K562 (cell line): ENCODE results near the gene ABCB10. TPM values are rescaled to one million over a fixed set of nuclear protein-coding genes. Genes with fewer than 3 reads are reported as not detected.

ENCODE experiments used
- ATAC-seq: fragments of 200-7000 bp; cut with Tn5 transposase; 3 replicates; pipeline ENCODE4 v1.9.1; 2020; ENCODE audit warnings: moderate library complexity
- BruUV-seq: library from RNA; stranded (reverse); fragments of 400-500 nt; replicated peaks from 2 replicates; lab custom pipeline; 2021; lab: Mats Ljungman, UMichigan
- CTCF ChIA-PET: fragments of 300-600 bp; formaldehyde crosslinking; extraction: SDS; loops from one replicate; lab custom pipeline; 2021; ENCODE audit warnings: low intra/inter-chr PET ratio; lab: Yijun Ruan, JAX
- POLR2A ChIA-PET: fragments of 300-600, 350-650 bp; sonication (Branson Sonifier 250); formaldehyde crosslinking; extraction: SDS; loops from one replicate; lab custom pipeline; 2021; ENCODE audit warnings: antibody characterized with exemption, inconsistent platforms; lab: Yijun Ruan, JAX
- DNase-seq, 4 experiments: peaks; one replicate each; pipeline versions ENCODE4 v3.0.0 to v3.0.0-alpha.2; 2011 to 2018; ENCODE audit warnings: low spot score in 3 of 4, mixed read lengths in 3 of 4; ENCODE audit errors: extremely low read depth in 1 of 4
- FAIRE-seq: peaks from 2 replicates; lab custom pipeline; 2011; peaks lifted over from hg19 to GRCh38; lab: Jason Lieb, UNC
- H2AFZ ChIP-seq: 2 replicates; pipeline ENCODE4 v1.6.0; 2011; ENCODE audit warnings: low read depth, low read length, control low read depth, inconsistent platforms
- H3K27ac ChIP-seq: fragments of 200-600 bp; 3 replicates; pipeline ENCODE4 v1.8.0; 2011; ENCODE audit warnings: low read depth, mild to moderate bottlenecking, control low read depth, inconsistent platforms, low read length, moderate library complexity, mixed read lengths; ENCODE audit errors: extremely low read depth
- H3K27me3 ChIP-seq, 2 experiments: fragments of 300-600 bp in 1 of 2; 2 replicates in 1 of 2; 3 replicates in 1 of 2; pipeline versions ENCODE4 v1.6.0 to v1.8.0; 2011; ENCODE audit warnings: inconsistent platforms in 2 of 2, low read length in 2 of 2, mild to moderate bottlenecking in 1 of 2, mixed read lengths in 1 of 2, moderate library complexity in 1 of 2; ENCODE audit not compliant: control insufficient read depth in 2 of 2, insufficient read depth in 2 of 2
- H3K36me3 ChIP-seq: fragments of 300-600 bp; 3 replicates; pipeline ENCODE4 v1.8.0; 2011; ENCODE audit warnings: mild to moderate bottlenecking, low read length, inconsistent platforms; ENCODE audit not compliant: control insufficient read depth, insufficient read depth
- H3K4me1 ChIP-seq, 2 experiments: fragments of 200-600 bp in 1 of 2; replicated peaks in 1 of 2; 2 replicates in 1 of 2; 3 replicates in 1 of 2; pipeline versions ENCODE4 v1.5.1 to v1.8.0; 2011; ENCODE audit warnings: inconsistent platforms in 2 of 2, low read length in 2 of 2, mild to moderate bottlenecking in 1 of 2, mixed read lengths in 1 of 2, moderate library complexity in 1 of 2; ENCODE audit not compliant: control insufficient read depth in 2 of 2, insufficient read depth in 2 of 2
- H3K4me2 ChIP-seq: 2 replicates; pipeline ENCODE4 v1.6.1; 2011; ENCODE audit warnings: low read length, control low read depth, inconsistent platforms, mixed read lengths; ENCODE audit not compliant: insufficient read depth
- H3K4me3 ChIP-seq: fragments of 200-600 bp; sonication (generic), shearing (Covaris generic); 2 replicates; pipeline ENCODE4 v1.5.1; 2016; ENCODE audit warnings: control low read depth, inconsistent platforms
- H3K79me2 ChIP-seq: fragments of 200-600 bp; 3 replicates; pipeline ENCODE4 v1.8.0; 2011; ENCODE audit warnings: low read length, inconsistent platforms; ENCODE audit not compliant: control insufficient read depth, insufficient read depth
- H3K9ac ChIP-seq, 2 experiments: 2 replicates each; pipeline versions ENCODE4 v1.6.0 to v1.6.1; 2011; ENCODE audit warnings: low read depth in 2 of 2, low read length in 2 of 2, control low read depth in 1 of 2, inconsistent platforms in 1 of 2, mild to moderate bottlenecking in 1 of 2, mixed read lengths in 1 of 2; ENCODE audit not compliant: insufficient read depth in 1 of 2
- H3K9me1 ChIP-seq: one replicate; pipeline ENCODE4 v1.6.0; 2011; ENCODE audit warnings: inconsistent platforms, mild to moderate bottlenecking, low read length, moderate library complexity; ENCODE audit not compliant: control insufficient read depth, insufficient read depth
- H3K9me3 ChIP-seq: replicated peaks from 2 replicates; pipeline ENCODE4 v1.5.1; 2011; ENCODE audit warnings: low read depth, low read length, inconsistent platforms; ENCODE audit not compliant: control insufficient read depth, insufficient read depth
- H4K20me1 ChIP-seq: replicated peaks from 2 replicates; pipeline ENCODE4 v1.6.1; 2011; ENCODE audit warnings: low read length, inconsistent platforms, mixed read lengths; ENCODE audit not compliant: control insufficient read depth, insufficient read depth
- ADNP ChIP-seq: fragments of 200-800 bp; sonication (Bioruptor generic); IDR thresholded peaks from 2 replicates; pipeline ENCODE4 v1.6.1; 2016; ENCODE audit warnings: missing genetic modification characterization, missing compliant biosample characterization
- CXXC5 ChIP-seq: fragments of 250-450 bp; sonication (Bioruptor Pico); IDR thresholded peaks from 2 replicates; pipeline ENCODE4 v1.8.0; 2022; ENCODE audit warnings: inconsistent platforms, mild to moderate bottlenecking, moderate library complexity
- ETV6 ChIP-seq, 3 experiments: fragments of 150-350 bp in 1 of 3; sonication (generic) in 1 of 3; formaldehyde crosslinking in 1 of 3; IDR thresholded peaks; 2 replicates each; pipeline versions ENCODE4 v1.6.1 to v1.8.0; 2014 to 2022; ENCODE audit warnings: borderline replicate concordance in 2 of 3, low read depth in 2 of 3, antibody characterized with exemption in 1 of 3, low read length in 1 of 3, mild to moderate bottlenecking in 1 of 3, missing genetic modification reagents in 1 of 3
- HIVEP1 ChIP-seq: fragments of 250-450 bp; sonication (Bioruptor Pico); IDR thresholded peaks from 2 replicates; pipeline ENCODE4 v1.4.0; 2020; ENCODE audit warnings: mild to moderate bottlenecking
- KDM2B ChIP-seq: fragments of 250-450 bp; sonication (Bioruptor Pico); IDR thresholded peaks from 2 replicates; pipeline ENCODE4 v1.8.0; 2021; ENCODE audit warnings: mild to moderate bottlenecking, moderate library complexity
- NFE2 ChIP-seq: IDR thresholded peaks from 2 replicates; pipeline ENCODE4 v1.6.1; 2014; ENCODE audit warnings: antibody characterized with exemption, low read depth
- OTX1 ChIP-seq: fragments of 450-650 bp; formaldehyde crosslinking; IDR thresholded peaks from 2 replicates; pipeline ENCODE4 v1.4.0; 2022; ENCODE audit warnings: mild to moderate bottlenecking
- RCOR1 ChIP-seq, 2 experiments: IDR thresholded peaks; 2 replicates each; pipeline ENCODE4 v1.6.1; 2012; ENCODE audit warnings: low read depth in 2 of 2, low read length in 2 of 2, borderline replicate concordance in 1 of 2, improper control_type of control experiment in 1 of 2
- SNIP1 ChIP-seq: fragments of 450-650 bp; IDR thresholded peaks from 2 replicates; pipeline ENCODE4 v1.7.1; 2017; ENCODE audit warnings: low read depth, mild to moderate bottlenecking
- TAF15 ChIP-seq: fragments of 200-400 bp; formaldehyde crosslinking; IDR thresholded peaks from 2 replicates; pipeline ENCODE4 v1.6.1; 2017; ENCODE audit warnings: mild to moderate bottlenecking, low read depth, low read length, moderate library complexity
- TCF7 ChIP-seq: sonication (generic); IDR thresholded peaks from 2 replicates; pipeline ENCODE4 v1.6.1; 2016; ENCODE audit warnings: antibody characterized with exemption, borderline replicate concordance
- XRCC5 ChIP-seq: fragments of 200-400 bp; formaldehyde crosslinking; IDR thresholded peaks from 2 replicates; pipeline ENCODE4 v1.6.1; 2017; ENCODE audit warnings: low read depth, mild to moderate bottlenecking, low read length
- ZNF23 ChIP-seq: fragments of 250-450 bp; sonication (Bioruptor Pico); IDR thresholded peaks from 2 replicates; pipeline ENCODE4 v1.4.0; 2020; ENCODE audit warnings: mild to moderate bottlenecking
- WGBS: fragments of 100-300 bp; shearing (Covaris generic); methylation state at CpG from one replicate; pipeline ENCODE4 v1.1.6; 2016; ENCODE audit warnings: low coverage, mixed read lengths; ENCODE audit not compliant: insufficient coverage; ENCODE audit errors: missing lambda C conversion rate; 5-methylcytosine and 5-hydroxymethylcytosine counted together
- in situ Hi-C: fragments of 300-500 bp; cut with MboI; formaldehyde crosslinking; loops from 4 replicates; pipeline ENCODE4 v1.15.0; 2018; ENCODE audit warnings: inconsistent platforms, mixed read lengths
- intact Hi-C: fragments of 100-400 bp; cut with micrococcal nuclease; formaldehyde crosslinking; loops from 2 replicates; pipeline ENCODE4 v1.14.2; 2022
- polyA plus RNA-seq, 8 experiments: library from polyadenylated mRNA; depleted of rRNA in 4 of 8; stranded (reverse) in 5 of 8; unstranded in 3 of 8; fragments of >200 nt; fragmentation: Nextera tagmentation in 2 of 8; fragmentation: Illumina TruSeq in 1 of 8; extraction: Ambion mirVana in 2 of 8; extraction: Trizol in 1 of 8; gene quantifications; 2 replicates each; pipeline versions ENCODE4 v1.2.1 to v1.2.3, GENCODE V29; 2011 to 2014; ENCODE audit warnings: inconsistent platforms in 1 of 8, missing spikeins in 1 of 8
- total RNA-seq, 7 experiments: library from RNA; depleted of rRNA in 6 of 7; stranded (reverse); fragments of >200 nt in 6 of 7; fragmentation: Illumina TruSeq in 2 of 7; extraction: Trizol in 2 of 7; gene quantifications; 2 replicates each; pipeline versions ENCODE4 v1.2.1 to v1.2.3, GENCODE V29; 2011 to 2021; ENCODE audit warnings: low replicate concordance in 1 of 7
- TF ChIP-seq, protein P1 (sequence below): fragments of 250-450 bp; sonication (Bioruptor Pico); IDR thresholded peaks from 2 replicates; pipeline ENCODE4 v1.4.0; 2020; ENCODE audit warnings: mild to moderate bottlenecking
- TF ChIP-seq, protein P2 (sequence below): sonication (generic); formaldehyde crosslinking; IDR thresholded peaks from 2 replicates; pipeline ENCODE4 v1.8.0; 2022; ENCODE audit warnings: mild to moderate bottlenecking, missing genetic modification reagents

Gene ABCB10
- total and polyA plus RNA-seq, 9 of the 15 experiments (the other 6 are each of a cell fraction or from before 2014, with no cell fraction given): 12.4 to 54.8 (median 36.4) TPM

DNA sequence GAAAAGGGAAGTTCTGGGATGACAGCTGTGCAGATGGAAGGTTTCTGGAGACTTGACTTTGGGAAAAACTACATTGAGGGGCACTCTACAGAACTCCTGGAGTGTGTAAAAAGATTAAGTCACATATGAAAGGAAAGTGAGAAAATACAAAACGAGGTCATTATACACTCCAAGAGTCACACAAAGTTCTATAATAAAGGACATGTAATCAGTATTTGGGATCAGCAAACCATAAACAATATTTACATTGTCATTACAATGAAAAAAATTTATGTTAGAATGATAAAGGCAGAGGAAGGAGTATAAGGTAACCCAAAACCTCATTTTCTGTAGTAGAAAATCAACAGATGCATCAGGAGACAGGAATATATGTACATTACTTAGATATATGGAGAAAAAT is 73.2 kb downstream of the ABCB10 start (continued):
- no peak for TF ChIP-seq TAF15
- TF ChIP-seq NFE2: no peak
- no peak for TF ChIP-seq OTX1
- no peak for TF ChIP-seq CXXC5
- TF ChIP-seq XRCC5: no peak

DNA sequence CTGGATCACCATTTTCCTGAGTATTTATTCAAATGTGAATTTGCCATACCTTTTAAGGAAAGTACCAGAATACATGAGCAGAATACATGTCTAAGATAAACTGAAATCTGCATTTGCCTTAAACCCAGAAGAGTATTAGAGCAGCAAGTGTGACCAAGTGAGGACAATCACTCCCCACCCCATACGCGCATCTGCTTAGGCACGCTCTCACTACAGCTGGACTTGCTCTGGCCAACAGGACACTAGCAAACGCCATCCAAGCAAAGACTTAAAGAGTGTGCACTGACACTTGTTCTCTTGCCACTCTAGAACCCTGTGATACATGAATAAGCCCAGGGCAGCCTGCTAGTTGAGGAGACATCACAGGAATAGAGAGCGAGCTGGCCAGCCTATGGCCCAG is 76.0 kb downstream of the ABCB10 start:
- in situ Hi-C loops: loop anchor here (5.0 kb wide), 1 partner anchor 220 kb away; no protein-coding TSS in a partner anchor
- TF ChIP-seq, protein P1, sequence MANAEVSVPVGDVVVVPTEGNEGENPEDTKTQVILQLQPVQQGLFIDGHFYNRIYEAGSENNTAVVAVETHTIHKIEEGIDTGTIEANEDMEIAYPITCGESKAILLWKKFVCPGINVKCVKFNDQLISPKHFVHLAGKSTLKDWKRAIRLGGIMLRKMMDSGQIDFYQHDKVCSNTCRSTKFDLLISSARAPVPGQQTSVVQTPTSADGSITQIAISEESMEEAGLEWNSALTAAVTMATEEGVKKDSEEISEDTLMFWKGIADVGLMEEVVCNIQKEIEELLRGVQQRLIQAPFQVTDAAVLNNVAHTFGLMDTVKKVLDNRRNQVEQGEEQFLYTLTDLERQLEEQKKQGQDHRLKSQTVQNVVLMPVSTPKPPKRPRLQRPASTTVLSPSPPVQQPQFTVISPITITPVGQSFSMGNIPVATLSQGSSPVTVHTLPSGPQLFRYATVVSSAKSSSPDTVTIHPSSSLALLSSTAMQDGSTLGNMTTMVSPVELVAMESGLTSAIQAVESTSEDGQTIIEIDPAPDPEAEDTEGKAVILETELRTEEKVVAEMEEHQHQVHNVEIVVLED (CRISPR knock-in tag): no peak
- TF ChIP-seq ADNP (tag): no peak
- TF ChIP-seq HIVEP1 (CRISPR knock-in tag): no peak
- TF ChIP-seq ETV6 (IDR thresholded peaks at IDR 0.05; ENCODE audit: borderline replicate concordance in 1 of 2, low read depth in 2 of 2, low read length in 1 of 2): no peak
- no peak for TF ChIP-seq ETV6 (CRISPR knock-in tag; IDR thresholded peaks at IDR 0.05; ENCODE audit: borderline replicate concordance)
- TF ChIP-seq SNIP1: no peak
- TF ChIP-seq TCF7: no peak
- TF ChIP-seq, protein P2, sequence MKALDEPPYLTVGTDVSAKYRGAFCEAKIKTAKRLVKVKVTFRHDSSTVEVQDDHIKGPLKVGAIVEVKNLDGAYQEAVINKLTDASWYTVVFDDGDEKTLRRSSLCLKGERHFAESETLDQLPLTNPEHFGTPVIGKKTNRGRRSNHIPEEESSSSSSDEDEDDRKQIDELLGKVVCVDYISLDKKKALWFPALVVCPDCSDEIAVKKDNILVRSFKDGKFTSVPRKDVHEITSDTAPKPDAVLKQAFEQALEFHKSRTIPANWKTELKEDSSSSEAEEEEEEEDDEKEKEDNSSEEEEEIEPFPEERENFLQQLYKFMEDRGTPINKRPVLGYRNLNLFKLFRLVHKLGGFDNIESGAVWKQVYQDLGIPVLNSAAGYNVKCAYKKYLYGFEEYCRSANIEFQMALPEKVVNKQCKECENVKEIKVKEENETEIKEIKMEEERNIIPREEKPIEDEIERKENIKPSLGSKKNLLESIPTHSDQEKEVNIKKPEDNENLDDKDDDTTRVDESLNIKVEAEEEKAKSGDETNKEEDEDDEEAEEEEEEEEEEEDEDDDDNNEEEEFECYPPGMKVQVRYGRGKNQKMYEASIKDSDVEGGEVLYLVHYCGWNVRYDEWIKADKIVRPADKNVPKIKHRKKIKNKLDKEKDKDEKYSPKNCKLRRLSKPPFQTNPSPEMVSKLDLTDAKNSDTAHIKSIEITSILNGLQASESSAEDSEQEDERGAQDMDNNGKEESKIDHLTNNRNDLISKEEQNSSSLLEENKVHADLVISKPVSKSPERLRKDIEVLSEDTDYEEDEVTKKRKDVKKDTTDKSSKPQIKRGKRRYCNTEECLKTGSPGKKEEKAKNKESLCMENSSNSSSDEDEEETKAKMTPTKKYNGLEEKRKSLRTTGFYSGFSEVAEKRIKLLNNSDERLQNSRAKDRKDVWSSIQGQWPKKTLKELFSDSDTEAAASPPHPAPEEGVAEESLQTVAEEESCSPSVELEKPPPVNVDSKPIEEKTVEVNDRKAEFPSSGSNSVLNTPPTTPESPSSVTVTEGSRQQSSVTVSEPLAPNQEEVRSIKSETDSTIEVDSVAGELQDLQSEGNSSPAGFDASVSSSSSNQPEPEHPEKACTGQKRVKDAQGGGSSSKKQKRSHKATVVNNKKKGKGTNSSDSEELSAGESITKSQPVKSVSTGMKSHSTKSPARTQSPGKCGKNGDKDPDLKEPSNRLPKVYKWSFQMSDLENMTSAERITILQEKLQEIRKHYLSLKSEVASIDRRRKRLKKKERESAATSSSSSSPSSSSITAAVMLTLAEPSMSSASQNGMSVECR (CRISPR knock-in tag): no peak
- TF ChIP-seq ZNF23 (CRISPR knock-in tag): no peak
- no peak for TF ChIP-seq RCOR1 (IDR thresholded peaks at IDR 0.05; ENCODE audit: borderline replicate concordance in 1 of 2, low read depth in 2 of 2, low read length in 2 of 2)
- no peak for TF ChIP-seq KDM2B (CRISPR knock-in tag)

More for the DNA sequence above, 76.0 kb downstream of the ABCB10 start:
- DNase-seq: no peak
- FAIRE-seq: no peak
- WGBS: 93% methylated on average over 5 of the region's 5 CpGs
- Histone ChIP-seq H3K4me2 (no peak overlapping the region), H3K9me3 (no peaks in the 10 kb centered on the region), H4K20me1 (no peaks in the 10 kb centered on the region; the same call in 1 of the 2 replicates), H3K79me2 (no peaks in the 10 kb centered on the region), H3K36me3 (peaks cover 91% of the 10 kb centered on the region), H3K4me1 (peaks cover 0 to 8% of the 10 kb centered on the region in 2 experiments; a peak in 1 of 5 replicates), H3K9me1 (no peaks in the 10 kb centered on the region), H3K27me3 (no peaks in the 10 kb centered on the region), H3K27ac (no peak overlapping the region), H3K9ac (no peak overlapping the region), H2AFZ (no peak overlapping the region), H3K4me3 (no peak overlapping the region)
- POLR2A ChIA-PET: interaction anchor here (1.0 to 1.6 kb wide), 4 partner anchors 8 to 26 kb away, joined by 3 to 10 read pairs (median 4); partner anchors contain the start of gene NUP133
- ATAC-seq: no peak; the same call in 2 of the 3 replicates
- intact Hi-C loops: loop anchor here (1.0 to 5.0 kb wide), 2 partner anchors 60 to 224 kb away; no protein-coding TSS in a partner anchor
- BruUV-seq: no TSS peak
- CTCF ChIA-PET: interaction anchor here (4.1 kb wide), 1 partner anchor 224 kb away, joined by 50 read pairs; no protein-coding TSS in a partner anchor
